HepG2 (cell line): ENCODE results near the gene GRK6. TPM values are rescaled to one million over a fixed set of nuclear protein-coding genes. Genes with fewer than 3 reads are reported as not detected.

Experiments used
- FOXA3 ChIP-seq: IDR thresholded peaks from 2 replicates; pipeline ENCODE4 v1.6.1; 2016; ENCODE audit warnings: missing genetic modification reagents, missing compliant biosample characterization
- GTF3A ChIP-seq: sonication (generic); formaldehyde crosslinking; conservative IDR thresholded peaks from 2 replicates; pipeline ENCODE4 v1.4.0; 2020; ENCODE audit warnings: mild to moderate bottlenecking, missing genetic modification reagents
- NAIF1 ChIP-seq: sonication (generic); formaldehyde crosslinking; IDR thresholded peaks from 2 replicates; pipeline ENCODE4 v1.5.0; 2020; ENCODE audit warnings: mild to moderate bottlenecking, missing genetic modification reagents, borderline replicate concordance
- ZBTB21 ChIP-seq: sonication (generic); formaldehyde crosslinking; IDR thresholded peaks from 2 replicates; pipeline ENCODE4 v1.4.0; 2020; ENCODE audit warnings: missing genetic modification reagents
- ZBTB3 ChIP-seq: sonication (generic); formaldehyde crosslinking; IDR thresholded peaks from 2 replicates; pipeline ENCODE4 v1.4.0; 2020; ENCODE audit warnings: low read depth, mild to moderate bottlenecking, moderate library complexity, missing genetic modification reagents, borderline replicate concordance
- ZNF431 ChIP-seq: sonication (generic); formaldehyde crosslinking; IDR thresholded peaks from 2 replicates; pipeline ENCODE4 v1.9.0; 2022; ENCODE audit warnings: missing genetic modification reagents, low read depth, mild to moderate bottlenecking, borderline replicate concordance
- polyA plus RNA-seq, 8 experiments: library from polyadenylated mRNA; depleted of rRNA in 3 of 8; stranded (reverse) in 7 of 8; unstranded in 1 of 8; fragments of >200 nt; fragmentation: Illumina TruSeq in 4 of 8; extraction: Trizol in 4 of 8; gene quantifications; 2 replicates each; pipeline versions ENCODE4 v1.2.1 to v1.2.3, GENCODE V29; 2011 to 2016; ENCODE audit warnings: low read depth in 4 of 8, missing spikeins in 1 of 8, mixed read lengths in 1 of 8; ENCODE audit not compliant: insufficient read depth in 1 of 8
- total RNA-seq, 5 experiments: library from RNA; depleted of rRNA; stranded (reverse); fragments of >200 nt; fragmentation: Illumina TruSeq; extraction: Trizol; gene quantifications; 2 replicates each; pipeline ENCODE4 v1.2.3, GENCODE V29; 2016; ENCODE audit warnings: low read depth in 1 of 5
- TF ChIP-seq, protein P1 (sequence below): sonication (generic); formaldehyde crosslinking; IDR thresholded peaks from 2 replicates; pipeline ENCODE4 v1.5.0; 2020; ENCODE audit warnings: mild to moderate bottlenecking, missing genetic modification reagents
- TF ChIP-seq, protein P2 (sequence below): sonication (generic); formaldehyde crosslinking; IDR thresholded peaks from 2 replicates; pipeline ENCODE4 v1.5.0; 2020; ENCODE audit warnings: missing genetic modification reagents, mild to moderate bottlenecking, borderline replicate concordance
- TF ChIP-seq, protein P3 (sequence below): sonication (generic); formaldehyde crosslinking; IDR thresholded peaks from 2 replicates; pipeline ENCODE4 v1.5.0; 2020; ENCODE audit warnings: mild to moderate bottlenecking, low read depth, missing genetic modification reagents, borderline replicate concordance

GRK6 gene
- total and polyA plus RNA-seq, 2 of the 13 experiments (the other 11 are each of a cell fraction or from before 2014, with no cell fraction given), result 13.2 to 19.9 TPM

DNA sequence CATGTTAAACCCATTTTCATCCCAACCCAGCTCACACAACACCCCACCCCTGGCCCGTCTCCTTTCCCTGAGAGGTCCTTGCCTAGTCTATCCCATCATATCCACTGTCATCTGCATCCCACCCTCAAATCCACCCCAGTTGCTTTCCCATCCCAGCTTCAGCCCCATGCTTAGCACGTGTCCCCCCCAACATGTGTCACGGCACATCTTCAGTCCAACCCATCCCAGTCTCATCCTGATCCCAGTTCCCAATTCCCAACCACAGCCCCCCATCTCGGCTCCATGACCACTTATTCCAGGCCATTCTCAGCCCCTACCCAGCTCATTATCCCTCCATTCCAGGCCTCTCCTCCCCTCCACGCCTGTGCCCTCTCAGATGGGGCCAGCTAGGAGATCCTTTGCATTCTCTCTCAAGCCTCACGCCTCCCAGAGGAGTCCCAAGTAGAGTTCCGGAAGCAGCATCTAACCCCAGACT, 47.6 kb downstream of the GRK6 start (continued):
- TF ChIP-seq, protein P1, sequence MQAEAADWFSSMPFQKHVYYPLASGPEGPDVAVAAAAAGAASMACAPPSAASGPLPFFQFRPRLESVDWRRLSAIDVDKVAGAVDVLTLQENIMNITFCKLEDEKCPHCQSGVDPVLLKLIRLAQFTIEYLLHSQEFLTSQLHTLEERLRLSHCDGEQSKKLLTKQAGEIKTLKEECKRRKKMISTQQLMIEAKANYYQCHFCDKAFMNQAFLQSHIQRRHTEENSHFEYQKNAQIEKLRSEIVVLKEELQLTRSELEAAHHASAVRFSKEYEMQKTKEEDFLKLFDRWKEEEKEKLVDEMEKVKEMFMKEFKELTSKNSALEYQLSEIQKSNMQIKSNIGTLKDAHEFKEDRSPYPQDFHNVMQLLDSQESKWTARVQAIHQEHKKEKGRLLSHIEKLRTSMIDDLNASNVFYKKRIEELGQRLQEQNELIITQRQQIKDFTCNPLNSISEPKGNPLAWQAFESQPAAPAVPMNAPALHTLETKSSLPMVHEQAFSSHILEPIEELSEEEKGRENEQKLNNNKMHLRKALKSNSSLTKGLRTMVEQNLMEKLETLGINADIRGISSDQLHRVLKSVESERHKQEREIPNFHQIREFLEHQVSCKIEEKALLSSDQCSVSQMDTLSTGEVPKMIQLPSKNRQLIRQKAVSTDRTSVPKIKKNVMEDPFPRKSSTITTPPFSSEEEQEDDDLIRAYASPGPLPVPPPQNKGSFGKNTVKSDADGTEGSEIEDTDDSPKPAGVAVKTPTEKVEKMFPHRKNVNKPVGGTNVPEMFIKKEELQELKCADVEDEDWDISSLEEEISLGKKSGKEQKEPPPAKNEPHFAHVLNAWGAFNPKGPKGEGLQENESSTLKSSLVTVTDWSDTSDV (CRISPR knock-in tag), result no peak
- TF ChIP-seq GTF3A (CRISPR knock-in tag), result no peak
- TF ChIP-seq NAIF1 (CRISPR knock-in tag), result no peak
- TF ChIP-seq, protein P2, sequence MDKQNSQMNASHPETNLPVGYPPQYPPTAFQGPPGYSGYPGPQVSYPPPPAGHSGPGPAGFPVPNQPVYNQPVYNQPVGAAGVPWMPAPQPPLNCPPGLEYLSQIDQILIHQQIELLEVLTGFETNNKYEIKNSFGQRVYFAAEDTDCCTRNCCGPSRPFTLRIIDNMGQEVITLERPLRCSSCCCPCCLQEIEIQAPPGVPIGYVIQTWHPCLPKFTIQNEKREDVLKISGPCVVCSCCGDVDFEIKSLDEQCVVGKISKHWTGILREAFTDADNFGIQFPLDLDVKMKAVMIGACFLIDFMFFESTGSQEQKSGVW (CRISPR knock-in tag), result no peak
- TF ChIP-seq, protein P3, sequence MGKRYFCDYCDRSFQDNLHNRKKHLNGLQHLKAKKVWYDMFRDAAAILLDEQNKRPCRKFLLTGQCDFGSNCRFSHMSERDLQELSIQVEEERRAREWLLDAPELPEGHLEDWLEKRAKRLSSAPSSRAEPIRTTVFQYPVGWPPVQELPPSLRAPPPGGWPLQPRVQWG, result no peak
- TF ChIP-seq ZBTB3 (CRISPR knock-in tag), result no peak
- no peak for TF ChIP-seq ZNF431 (CRISPR knock-in tag)
- TF ChIP-seq FOXA3 (CRISPR knock-in tag), result no peak
- TF ChIP-seq ZBTB21 (CRISPR knock-in tag), result no peak
